Esophagus muscularis mucosa (tissue), 4 donors: ENCODE results near the gene TMCC3. TPM values are rescaled to one million over a fixed set of nuclear protein-coding genes. Genes with fewer than 3 reads are reported as not detected.

ENCODE experiments used
- DNase-seq: peaks from one replicate; pipeline ENCODE4 v3.0.0-alpha.2; 2017; ENCODE audit errors: extremely low spot score
- H3K27ac ChIP-seq, 4 donors: fragments of 200-600 bp; sonication (generic); replicated peaks in 1 of 4; 1 replicate in 3 of 4; 2 replicates in 1 of 4; pipeline ENCODE4 v1.5.1; 2016 to 2019; ENCODE audit warnings: mild to moderate bottlenecking in 1 of 4
- H3K27me3 ChIP-seq, 4 donors: fragments of 200-600 bp; sonication (generic); one replicate each; pipeline versions ENCODE4 v1.5.1 to v1.6.0; 2016 to 2019
- H3K36me3 ChIP-seq, 4 donors: fragments of 200-600 bp; sonication (generic); one replicate each; pipeline ENCODE4 v1.5.1; 2016 to 2019
- H3K4me1 ChIP-seq, 4 donors: fragments of 200-600 bp; sonication (generic); one replicate each; pipeline ENCODE4 v1.5.1; 2016 to 2019
- H3K4me3 ChIP-seq, 4 donors: fragments of 200-600 bp; sonication (generic); 1 replicate in 2 of 4; 2 replicates in 2 of 4; pipeline ENCODE4 v1.5.1; 2016 to 2019; ENCODE audit warnings: mild to moderate bottlenecking in 4 of 4, moderate library complexity in 1 of 4
- H3K9me3 ChIP-seq, 4 donors: fragments of 200-600 bp; sonication (generic); 1 replicate in 3 of 4; 2 replicates in 1 of 4; pipeline ENCODE4 v1.5.1; 2016 to 2019
- CTCF ChIP-seq, 3 experiments: fragments of 200-600 bp in 2 of 3; fragments of 450-650 bp in 1 of 3; sonication (generic) in 2 of 3; IDR thresholded peaks; one replicate each; pipeline ENCODE4 v1.5.1; 2017 to 2019; ENCODE audit warnings: antibody characterized with exemption in 3 of 3, mild to moderate bottlenecking in 2 of 3, moderate library complexity in 1 of 3
- EP300 ChIP-seq: sonication (generic); formaldehyde crosslinking; IDR thresholded peaks from one replicate; pipeline ENCODE4 v1.6.1; 2017; ENCODE audit warnings: antibody characterized with exemption
- POLR2A ChIP-seq: fragments of 450-650 bp; IDR thresholded peaks from one replicate; pipeline ENCODE4 v1.6.1; 2017; ENCODE audit warnings: antibody characterized with exemption, moderate library complexity, mild to moderate bottlenecking, low read depth
- POLR2AphosphoS5 ChIP-seq, 2 donors: sonication (generic); formaldehyde crosslinking; IDR thresholded peaks; one replicate each; pipeline ENCODE4 v1.6.1; 2017; ENCODE audit warnings: antibody characterized with exemption in 2 of 2
- WGBS: methylation state at CpG from one replicate; pipeline ENCODE4 v1.1.5; 2018; 5-methylcytosine and 5-hydroxymethylcytosine counted together
- intact Hi-C: fragments of 100-400 bp; cut with DNase I; formaldehyde crosslinking; loops from one replicate; pipeline ENCODE4 v1.15.1; 2023
- small RNA-seq, 3 donors: library from RNA; depleted of rRNA; stranded (forward); fragments of <200 nt; gene quantifications; one replicate each; pipeline ENCODE3, GENCODE V24; 2016
- total RNA-seq, 4 donors: library from RNA; depleted of rRNA; stranded (reverse); fragments of >200 nt; gene quantifications; one replicate each; pipeline versions ENCODE4 v1.1.0 to v1.2.1, GENCODE V29; 2016

Gene TMCC3
- total RNA-seq, 4 donors from 2014 or later = 17.0 to 30.5 (median 19.5) TPM

- DNase-seq = peak; percentile 94
- Histone ChIP-seq H3K9me3 (no peaks in the 10 kb centered on the region), H3K36me3 (no peaks in the 10 kb centered on the region), H3K4me3 (no peak overlapping the region), H3K27ac (no peak overlapping the region), H3K27me3 (no peaks in the 10 kb centered on the region), H3K4me1 (peaks cover 0 to 11% (median 5%) of the 10 kb centered on the region in 4 donors)
- intact Hi-C loops = loop anchor here (2.0 to 5.0 kb wide), 2 partner anchors 205 to 398 kb away; no protein-coding TSS in a partner anchor
- TF ChIP-seq CTCF (IDR thresholded peaks at IDR 0.05) = peak; percentile 76 to 82 (median 79)
- TF ChIP-seq EP300 = no peak
- WGBS = 34% methylated on average over 16 of the region's 16 CpGs
Measured at GRCh38 chr12:94532490-94533422, 117.6 kb downstream of the TMCC3 start.

- H3K4me3 ChIP-seq = no peak overlapping the region
- no peak overlapping the region for H3K27ac ChIP-seq
- H3K9me3 ChIP-seq = no peaks in the 10 kb centered on the region
- H3K4me1 ChIP-seq = peaks cover 0 to 11% (median 5%) of the 10 kb centered on the region in 4 donors
- WGBS = 86% methylated on average over 6 of the region's 6 CpGs
- no peak for TF ChIP-seq POLR2AphosphoS5 (IDR thresholded peaks at IDR 0.05)
- no peak for TF ChIP-seq CTCF (IDR thresholded peaks at IDR 0.05)
- TF ChIP-seq POLR2A = no peak
- no peak for TF ChIP-seq EP300
- H3K27me3 ChIP-seq = no peaks in the 10 kb centered on the region
- H3K36me3 ChIP-seq = no peaks in the 10 kb centered on the region
- intact Hi-C loops = loop anchor here (5.0 kb wide), 1 partner anchor 204 kb away; no protein-coding TSS in a partner anchor
- no peak for DNase-seq
Measured at GRCh38 chr12:94531196-94531720, 119.1 kb downstream of the TMCC3 start.

- Histone ChIP-seq H3K9me3 (no peaks in the 10 kb centered on the region), H3K27me3 (no peaks in the 10 kb centered on the region), H3K36me3 (no peaks in the 10 kb centered on the region), H3K27ac (no peak overlapping the region), H3K4me1 (no peaks in the 10 kb centered on the region), H3K4me3 (no peak overlapping the region)
- no peak for DNase-seq
- no peak for TF ChIP-seq CTCF (IDR thresholded peaks at IDR 0.05)
- TF ChIP-seq POLR2A = no peak
- TF ChIP-seq POLR2AphosphoS5 (IDR thresholded peaks at IDR 0.05) = no peak
- TF ChIP-seq EP300 = no peak
- 76% methylated on average over 2 of the region's 2 CpGs for WGBS
- intact Hi-C loops = no loop called here
Measured at GRCh38 chr12:94525951-94526350, 124.4 kb downstream of the TMCC3 start.

Small RNAs within 50 kb of the gene (small RNA-seq; reads per million reads assigned to genes)
- gene LSM3P2 = 0 reads per million in 3 donors
- gene MIR5700 = 0 reads per million in 3 donors

Other genes with a start within 250 kb of the TMCC3 start
- 10 to 100 TPM in 1 of 4 donors, 1 to 10 TPM in 3; 6.7 to 21.2 (median 8.3) TPM for gene CEP83, start 190.7 kb downstream of the TMCC3 start, total RNA-seq